SK-N-MC (cell line): ENCODE data around the gene CDC23.

Experiments used
- EZH2 ChIP-seq: fragments of 200-600 bp; sonication (generic); IDR thresholded peaks from one replicate; pipeline ENCODE4 v1.6.1; 2017; ENCODE audit warnings: antibody characterized with exemption
- FOXP2 ChIP-seq: optimal IDR thresholded peaks from 2 replicates; pipeline ENCODE3; 2011; ENCODE audit warnings: mild to moderate bottlenecking, moderate library complexity; ENCODE audit not compliant: insufficient read depth; ENCODE audit errors: extremely low read length, control extremely low read depth
- POLR2AphosphoS5 ChIP-seq: IDR thresholded peaks from 2 replicates; pipeline ENCODE4 v1.6.1; 2012; ENCODE audit warnings: mild to moderate bottlenecking, low read depth, low read length, borderline replicate concordance

DNA sequence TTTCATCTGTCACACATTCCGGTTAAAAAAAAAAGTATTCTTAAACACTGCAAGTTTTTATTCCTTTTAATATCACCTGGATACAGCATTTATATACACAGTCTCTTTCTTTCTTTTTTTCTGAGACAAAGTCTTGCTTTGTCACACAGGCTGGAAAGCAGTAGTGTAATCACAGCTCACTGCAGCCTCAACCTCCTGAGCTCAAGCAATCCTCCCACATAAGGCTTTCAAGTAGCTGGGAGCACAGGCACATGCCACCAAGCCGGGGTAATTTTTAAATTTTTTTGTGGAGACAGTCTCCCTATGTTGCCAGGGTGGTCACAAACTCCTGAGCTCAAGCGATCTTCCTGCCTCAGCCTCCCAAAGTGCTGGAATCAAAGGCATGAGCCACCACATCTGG lies 20.3 kb downstream of the CDC23 start:
- TF ChIP-seq EZH2 (no peak), POLR2AphosphoS5 (no peak), FOXP2 (no peak)
